ENCODE measurements around the gene TRPM3. TPM values are rescaled to one million over a fixed set of nuclear protein-coding genes. Genes with fewer than 3 reads are reported as not detected.

Gene TRPM3
- total and polyA plus RNA-seq, 9 of the 15 experiments (the other 6 are each of a cell fraction or from before 2014, with no cell fraction given), result 0.04 TPM; not detected in 8

DNA sequence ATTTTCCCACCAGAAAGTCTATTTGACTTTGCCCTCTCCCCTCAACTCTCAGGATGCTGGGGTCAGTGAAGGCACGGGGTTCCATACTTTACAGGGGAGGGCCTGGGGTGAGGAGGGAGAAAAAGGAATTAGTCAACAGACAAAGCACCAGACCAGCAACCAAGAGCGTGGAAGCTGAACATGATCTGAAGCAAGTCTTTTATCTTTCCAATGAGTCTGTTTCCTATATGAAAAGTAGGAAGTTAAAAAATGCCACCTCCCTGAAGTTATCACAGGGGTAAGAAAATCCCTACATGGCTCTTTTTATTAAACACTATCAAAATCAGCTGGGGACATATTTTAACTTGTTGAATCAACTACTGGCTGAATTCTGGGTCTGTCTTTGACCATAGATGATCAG lies 337.0 kb downstream of the TRPM3 start:
- Histone ChIP-seq H3K4me1 (replicated peaks in 1 of 2; ENCODE audit: control insufficient read depth in 2 of 2, insufficient read depth in 2 of 2, low read length in 2 of 2) (no peaks in the 10 kb centered on the region), H3K4me3 (no peak overlapping the region), H3K36me3 (ENCODE audit: control insufficient read depth, insufficient read depth, low read length) (no peaks in the 10 kb centered on the region), H3K27ac (ENCODE audit: extremely low read depth, low read depth, low read length) (no peak overlapping the region), H3K9me1 (ENCODE audit: control insufficient read depth, insufficient read depth, low read length) (no peaks in the 10 kb centered on the region), H3K9me3 (replicated peaks; ENCODE audit: control insufficient read depth, insufficient read depth, low read depth, low read length) (no peaks in the 10 kb centered on the region), H3K27me3 (ENCODE audit: control insufficient read depth in 2 of 2, insufficient read depth in 2 of 2, low read length in 2 of 2) (no peaks in the 10 kb centered on the region), H3K9ac (ENCODE audit: insufficient read depth in 1 of 2, low read depth in 2 of 2, low read length in 2 of 2) (no peak overlapping the region), H4K20me1 (replicated peaks; ENCODE audit: control insufficient read depth, insufficient read depth, low read length) (no peaks in the 10 kb centered on the region), H2AFZ (ENCODE audit: low read depth, low read length) (no peak overlapping the region), H3K4me2 (ENCODE audit: insufficient read depth, low read length) (no peak overlapping the region), H3K79me2 (ENCODE audit: control insufficient read depth, insufficient read depth, low read length) (no peaks in the 10 kb centered on the region)
- CTCF ChIA-PET (ENCODE audit: low intra/inter-chr PET ratio), result no interaction called here
- FAIRE-seq, result no peak
- intact Hi-C loops (cut with micrococcal nuclease) (no loop called here), in situ Hi-C loops (cut with MboI) (no loop called here)
- POLR2A ChIA-PET, result no interaction called here
- 0% methylated on average over 2 of the region's 2 CpGs for WGBS (ENCODE audit: insufficient coverage, low coverage, missing lambda C conversion rate)
- no TSS peak for BruUV-seq (replicated peaks)
- TF ChIP-seq SMARCC2 (IDR thresholded peaks at IDR 0.05; ENCODE audit: low read depth), result no peak
- TF ChIP-seq, protein P1, sequence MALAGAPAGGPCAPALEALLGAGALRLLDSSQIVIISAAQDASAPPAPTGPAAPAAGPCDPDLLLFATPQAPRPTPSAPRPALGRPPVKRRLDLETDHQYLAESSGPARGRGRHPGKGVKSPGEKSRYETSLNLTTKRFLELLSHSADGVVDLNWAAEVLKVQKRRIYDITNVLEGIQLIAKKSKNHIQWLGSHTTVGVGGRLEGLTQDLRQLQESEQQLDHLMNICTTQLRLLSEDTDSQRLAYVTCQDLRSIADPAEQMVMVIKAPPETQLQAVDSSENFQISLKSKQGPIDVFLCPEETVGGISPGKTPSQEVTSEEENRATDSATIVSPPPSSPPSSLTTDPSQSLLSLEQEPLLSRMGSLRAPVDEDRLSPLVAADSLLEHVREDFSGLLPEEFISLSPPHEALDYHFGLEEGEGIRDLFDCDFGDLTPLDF (CRISPR knock-in tag; IDR thresholded peaks at IDR 0.05), result no peak
- no peak for TF ChIP-seq ZBTB2 (IDR thresholded peaks at IDR 0.05)
- TF ChIP-seq ZKSCAN3 (CRISPR knock-in tag; IDR thresholded peaks at IDR 0.05), result no peak
- no peak for TF ChIP-seq ZNF77 (CRISPR knock-in tag; IDR thresholded peaks at IDR 0.05)
- TF ChIP-seq MEF2D (tag; conservative IDR thresholded peaks at IDR 0.05; ENCODE audit: low read depth), result no peak
- TF ChIP-seq RBM34 (IDR thresholded peaks at IDR 0.05; ENCODE audit: borderline replicate concordance, insufficient read depth, low read length), result no peak
- no peak for DNase-seq (ENCODE audit: extremely low read depth in 1 of 4, low spot score in 3 of 4)
- no peak for ATAC-seq

All from K562 (cell line).